SK-N-SH (cell line): ENCODE data around the gene SLC7A6OS. TPM values are rescaled to one million over a fixed set of nuclear protein-coding genes. Genes with fewer than 3 reads are reported as not detected.

ENCODE experiments used
- CTCF ChIA-PET: fragments of 300-600, 350-600 bp; formaldehyde crosslinking; extraction: SDS; loops from one replicate; lab custom pipeline; 2021; lab: Yijun Ruan, JAX
- POLR2A ChIA-PET: fragments of 350-600 bp; sonication (Branson Sonifier 250); formaldehyde crosslinking; extraction: SDS; loops from one replicate; lab custom pipeline; 2020; ENCODE audit warnings: antibody characterized with exemption, inconsistent platforms; lab: Yijun Ruan, JAX
- DNase-seq: peaks from one replicate; pipeline ENCODE4 v3.0.0; 2012
- H2AFZ ChIP-seq: fragments of 200-600 bp; sonication (generic); 2 replicates; pipeline ENCODE4 v1.8.1; 2016; ENCODE audit warnings: antibody characterized with exemption, mild to moderate bottlenecking, low read depth
- H3F3A ChIP-seq: fragments of 200-600 bp; sonication (generic); replicated peaks from 2 replicates; pipeline ENCODE3; 2016; ENCODE audit warnings: antibody characterized with exemption, mild to moderate bottlenecking; ENCODE audit not compliant: insufficient read depth
- H3K27ac ChIP-seq, 2 experiments: fragments of 200-500 bp in 1 of 2; fragments of 200-600 bp in 1 of 2; sonication (Bioruptor generic) in 1 of 2; sonication (generic), shearing (Covaris generic) in 1 of 2; 2 replicates each; pipeline versions ENCODE4 v1.5.1 to v1.6.1; 2014 to 2016; ENCODE audit warnings: low read depth in 2 of 2, inconsistent platforms in 1 of 2, low read length in 1 of 2, mild to moderate bottlenecking in 1 of 2, mixed read lengths in 1 of 2
- H3K27me3 ChIP-seq: fragments of 200-600 bp; sonication (generic), shearing (Covaris generic); 2 replicates; pipeline ENCODE4 v1.6.1; 2016; ENCODE audit warnings: mixed run types; ENCODE audit not compliant: insufficient read depth
- H3K36me3 ChIP-seq, 2 experiments: fragments of 200-500 bp in 1 of 2; fragments of 200-600 bp in 1 of 2; sonication (Bioruptor generic) in 1 of 2; sonication (generic) in 1 of 2; replicated peaks in 1 of 2; 2 replicates each; pipeline versions ENCODE3 to v1.5.1; 2014 to 2016; ENCODE audit warnings: low read length in 1 of 2, mild to moderate bottlenecking in 1 of 2; ENCODE audit not compliant: insufficient read depth in 2 of 2, control insufficient read depth in 1 of 2
- H3K4me1 ChIP-seq, 2 experiments: fragments of 200-500 bp in 1 of 2; fragments of 200-600 bp in 1 of 2; sonication (Bioruptor generic) in 1 of 2; sonication (generic), shearing (Covaris generic) in 1 of 2; 2 replicates each; pipeline versions ENCODE4 v1.5.1 to v1.6.1; 2014 to 2016; ENCODE audit warnings: low read depth in 1 of 2, low read length in 1 of 2, mixed run types in 1 of 2; ENCODE audit not compliant: insufficient read depth in 2 of 2, control insufficient read depth in 1 of 2
- H3K4me2 ChIP-seq: fragments of 200-600 bp; sonication (generic), shearing (Covaris generic); 2 replicates; pipeline ENCODE4 v1.6.1; 2017; ENCODE audit warnings: mixed run types
- H3K4me3 ChIP-seq, 2 experiments: fragments of 200-500 bp in 1 of 2; fragments of 200-600 bp in 1 of 2; sonication (Bioruptor generic) in 1 of 2; sonication (generic), shearing (Covaris generic) in 1 of 2; 2 replicates each; pipeline versions ENCODE4 v1.5.1 to v1.8.1; 2014 to 2016; ENCODE audit warnings: low read depth in 2 of 2, inconsistent platforms in 1 of 2, low read length in 1 of 2, mild to moderate bottlenecking in 1 of 2, mixed read lengths in 1 of 2, moderate library complexity in 1 of 2
- H3K79me2 ChIP-seq: fragments of 200-600 bp; sonication (generic); 2 replicates; pipeline ENCODE4 v1.8.1; 2017; ENCODE audit warnings: mild to moderate bottlenecking; ENCODE audit not compliant: insufficient read depth
- H3K9ac ChIP-seq: fragments of 200-600 bp; sonication (generic); 2 replicates; pipeline ENCODE4 v1.6.1; 2017; ENCODE audit warnings: mixed run types
- H3K9me2 ChIP-seq: fragments of 200-600 bp; sonication (generic); 2 replicates; pipeline ENCODE4 v1.6.1; 2017; ENCODE audit warnings: mixed run types
- H3K9me3 ChIP-seq: fragments of 200-600 bp; sonication (generic); 2 replicates; pipeline ENCODE4 v1.6.1; 2017; ENCODE audit warnings: mixed run types, mild to moderate bottlenecking, moderate library complexity
- H4K20me1 ChIP-seq: fragments of 200-600 bp; sonication (generic); 2 replicates; pipeline ENCODE4 v1.6.1; 2017; ENCODE audit warnings: mild to moderate bottlenecking, mixed run types; ENCODE audit not compliant: insufficient read depth
- CHD2 ChIP-seq: fragments of 150-350 bp; IDR thresholded peaks from 2 replicates; pipeline ENCODE4 v1.6.1; 2018; ENCODE audit warnings: low read length; ENCODE audit not compliant: partially characterized antibody
- EP300 ChIP-seq, 2 experiments: IDR thresholded peaks; 2 replicates each; pipeline versions ENCODE4 v1.4.0 to v1.6.1; 2012; ENCODE audit warnings: borderline replicate concordance in 1 of 2, low read depth in 1 of 2, low read length in 1 of 2
- FOSL2 ChIP-seq: IDR thresholded peaks from 2 replicates; pipeline ENCODE4 v1.4.0; 2012; ENCODE audit warnings: low read depth, mild to moderate bottlenecking, moderate library complexity, borderline replicate concordance
- GATA2 ChIP-seq: sonication (generic); formaldehyde crosslinking; IDR thresholded peaks from 2 replicates; pipeline ENCODE4 v1.5.0; 2020; ENCODE audit warnings: mild to moderate bottlenecking, missing genetic modification reagents
- IRF3 ChIP-seq: fragments of 150-350 bp; IDR thresholded peaks from 2 replicates; pipeline ENCODE4 v1.6.1; 2016; ENCODE audit warnings: mild to moderate bottlenecking, low read depth, low read length
- JUND ChIP-seq: IDR thresholded peaks from 2 replicates; pipeline ENCODE4 v1.4.0; 2012
- MAX ChIP-seq: IDR thresholded peaks from 2 replicates; pipeline ENCODE4 v1.4.0; 2012; ENCODE audit warnings: low read depth
- MEF2A ChIP-seq: IDR thresholded peaks from 2 replicates; pipeline ENCODE4 v1.4.0; 2012; ENCODE audit warnings: low read depth, borderline replicate concordance
- MXI1 ChIP-seq: IDR thresholded peaks from 2 replicates; pipeline ENCODE4 v1.6.1; 2012; ENCODE audit warnings: mild to moderate bottlenecking, low read depth, low read length, improper control_type of control experiment
- NFIC ChIP-seq: IDR thresholded peaks from 2 replicates; pipeline ENCODE4 v1.4.0; 2012; ENCODE audit warnings: borderline replicate concordance
- POLR2AphosphoS5 ChIP-seq: IDR thresholded peaks from 2 replicates; pipeline ENCODE4 v1.6.1; 2012; ENCODE audit warnings: low read depth, low read length
- RAD21 ChIP-seq: IDR thresholded peaks from 2 replicates; pipeline ENCODE4 v1.6.1; 2012; ENCODE audit warnings: mild to moderate bottlenecking, low read length
- RFX5 ChIP-seq: IDR thresholded peaks from 2 replicates; pipeline ENCODE4 v1.6.1; 2012; ENCODE audit warnings: mild to moderate bottlenecking, improper control_type of control experiment, low read length
- RXRA ChIP-seq: IDR thresholded peaks from 2 replicates; pipeline ENCODE4 v1.4.0; 2012; ENCODE audit warnings: low read depth, mild to moderate bottlenecking, borderline replicate concordance
- SMC3 ChIP-seq: IDR thresholded peaks from 2 replicates; pipeline ENCODE4 v1.6.1; 2012; ENCODE audit warnings: low read depth, low read length, improper control_type of control experiment
- YY1 ChIP-seq: IDR thresholded peaks from 2 replicates; pipeline ENCODE4 v1.4.0; 2012; ENCODE audit warnings: low read depth, mild to moderate bottlenecking
- WGBS: methylation state at CpG from one replicate; pipeline ENCODE4 v1.1.6; 2017; ENCODE audit warnings: low lambda C conversion rate; 5-methylcytosine and 5-hydroxymethylcytosine counted together
- polyA plus RNA-seq, 3 experiments: library from polyadenylated mRNA; depleted of rRNA; stranded (reverse); fragments of >200 nt; gene quantifications; 2 replicates each; pipeline ENCODE4 v1.2.3, GENCODE V29; 2012
- TF ChIP-seq, protein P1 (sequence below): IDR thresholded peaks from 2 replicates; pipeline ENCODE4 v1.6.1; 2012; ENCODE audit warnings: mild to moderate bottlenecking, low read depth, low read length, moderate library complexity

SLC7A6OS gene
- polyA plus RNA-seq, 1 of the 3 experiments (the other 2 are of a cell fraction) = 6.6 TPM

DNA sequence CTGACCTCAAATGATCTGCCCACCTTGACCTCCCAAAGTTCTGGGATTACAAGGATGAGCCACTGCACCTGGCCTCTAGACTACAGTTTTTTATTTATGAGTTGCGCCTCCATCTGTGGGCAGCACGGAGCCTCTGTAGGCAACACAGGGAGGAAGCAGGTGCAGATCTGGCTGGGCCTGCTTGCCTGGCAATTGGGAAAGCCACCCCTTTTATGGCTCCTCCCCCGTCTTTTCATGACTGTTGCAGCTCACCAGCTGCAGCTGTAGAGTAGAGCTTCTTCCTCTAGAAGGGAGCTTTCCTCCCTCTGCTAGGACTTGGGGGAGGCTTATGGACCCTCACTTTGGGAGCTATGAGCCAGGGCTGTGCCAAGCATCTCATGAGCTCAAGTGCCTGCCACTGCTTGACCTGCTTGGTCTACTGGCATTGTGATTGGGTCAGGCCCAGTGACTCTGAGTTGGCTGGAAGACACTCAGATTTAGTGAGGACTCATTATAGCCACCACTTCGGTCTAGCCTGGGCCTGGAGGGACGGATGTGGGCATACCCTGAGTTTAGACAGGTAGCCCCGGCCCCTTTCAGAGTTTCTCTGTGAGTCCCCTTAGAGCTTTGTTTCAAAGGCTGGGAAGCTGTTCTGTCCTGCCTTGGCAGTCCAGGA is 53.4 kb downstream of the SLC7A6OS start:
- no peak for TF ChIP-seq CHD2
- Histone ChIP-seq H4K20me1 (no peaks in the 10 kb centered on the region), H3F3A (peaks cover 17% of the 10 kb centered on the region), H3K4me1 (peaks cover 0 to 6% of the 10 kb centered on the region in 2 experiments; a peak in 2 of 4 replicates), H3K27me3 (no peaks in the 10 kb centered on the region), H3K9me3 (no peaks in the 10 kb centered on the region), H3K27ac (peak overlapping the region in 1 of 2 experiments; percentile 55; a peak in 3 of 4 replicates), H3K36me3 (peaks cover 8 to 19% of the 10 kb centered on the region in 2 experiments), H2AFZ (no peak overlapping the region), H3K9me2 (no peaks in the 10 kb centered on the region), H3K9ac (peak overlapping the region; percentile 33), H3K4me2 (peak overlapping the region; percentile 12; the same call in 1 of the 2 replicates), H3K79me2 (no peaks in the 10 kb centered on the region), H3K4me3 (no peak overlapping the region)
- WGBS = 95% methylated on average over 3 of the region's 6 CpGs
- CTCF ChIA-PET = interaction anchor here (13.8 kb wide), 1 partner anchor 73 kb away, joined by 355 read pairs; no protein-coding TSS in a partner anchor
- POLR2A ChIA-PET = no interaction called here
- DNase-seq = no peak

DNA sequence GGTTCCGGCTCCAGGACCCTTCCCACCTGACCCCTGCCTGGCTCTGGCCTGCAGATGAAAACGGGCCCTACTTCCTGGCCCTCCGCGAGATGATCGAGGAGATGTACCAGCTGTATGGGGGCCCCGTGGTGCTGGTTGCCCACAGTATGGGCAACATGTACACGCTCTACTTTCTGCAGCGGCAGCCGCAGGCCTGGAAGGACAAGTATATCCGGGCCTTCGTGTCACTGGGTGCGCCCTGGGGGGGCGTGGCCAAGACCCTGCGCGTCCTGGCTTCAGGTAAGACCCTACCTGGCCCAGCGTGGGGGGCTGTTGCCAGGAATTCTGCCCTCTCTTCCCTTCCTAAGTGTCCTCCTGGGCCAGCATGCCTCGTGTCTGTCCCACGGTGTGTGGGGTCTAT is 55.0 kb downstream of the SLC7A6OS start:
- no peak for DNase-seq
- Histone ChIP-seq H3K9me3 (no peaks in the 10 kb centered on the region), H3K4me3 (no peak overlapping the region), H3K9ac (no peak overlapping the region)
- TF ChIP-seq NFIC = no peak
- TF ChIP-seq, all 33 proteins: peak for 0
- Histone ChIP-seq H3K4me2 (no peak overlapping the region), H2AFZ (no peak overlapping the region), H3K4me1 (peaks cover 0 to 6% of the 10 kb centered on the region in 2 experiments; a peak in 2 of 4 replicates), H3K27ac (no peak overlapping the region), H3K79me2 (no peaks in the 10 kb centered on the region), H3K27me3 (no peaks in the 10 kb centered on the region), H3K9me2 (no peaks in the 10 kb centered on the region), H4K20me1 (no peaks in the 10 kb centered on the region), H3K36me3 (peaks cover 13 to 19% of the 10 kb centered on the region in 2 experiments), H3F3A (peaks cover 17% of the 10 kb centered on the region)
- POLR2A ChIA-PET = no interaction called here
- WGBS = 90% methylated on average over 13 of the region's 18 CpGs
- CTCF ChIA-PET = interaction anchor here (9.0 kb wide), 1 partner anchor 7 kb away, joined by 92 read pairs; the partner anchor contains the start of gene SLC7A6

- H2AFZ ChIP-seq = no peak overlapping the region
- 91% methylated on average over 4 of the region's 4 CpGs for WGBS
- H4K20me1 ChIP-seq = no peaks in the 10 kb centered on the region
- no peak overlapping the region for H3K4me3 ChIP-seq
- no peaks in the 10 kb centered on the region for H3K27me3 ChIP-seq
- H3K4me2 ChIP-seq = no peak overlapping the region
- H3F3A ChIP-seq = peaks cover 17% of the 10 kb centered on the region
- no peaks in the 10 kb centered on the region; the same call in 1 of the 2 replicates for H3K79me2 ChIP-seq
- no peak for DNase-seq
- CTCF ChIA-PET = interaction anchor here (1.0 to 9.0 kb wide), 3 partner anchors 9 to 251 kb away, joined by 4 to 92 read pairs (median 8); partner anchors contain the start of gene SLC7A6
- no peaks in the 10 kb centered on the region for H3K9me3 ChIP-seq
- no peak overlapping the region for H3K27ac ChIP-seq
- peaks cover 8 to 13% of the 10 kb centered on the region in 2 experiments for H3K36me3 ChIP-seq
- peaks cover 0 to 6% of the 10 kb centered on the region in 2 experiments; a peak in 2 of 4 replicates for H3K4me1 ChIP-seq
- no peak overlapping the region for H3K9ac ChIP-seq
- POLR2A ChIA-PET = no interaction called here
- no peaks in the 10 kb centered on the region for H3K9me2 ChIP-seq
- no peak for TF ChIP-seq POLR2AphosphoS5
- no peak for TF ChIP-seq FOSL2
- TF ChIP-seq RXRA = no peak
- TF ChIP-seq MAX = no peak
- TF ChIP-seq GATA2 (CRISPR knock-in tag) = no peak
- TF ChIP-seq IRF3 = no peak
- no peak for TF ChIP-seq YY1
- TF ChIP-seq MXI1 = no peak
- TF ChIP-seq RFX5 = no peak
- no peak for TF ChIP-seq SMC3
- TF ChIP-seq RAD21 = no peak
- TF ChIP-seq JUND = no peak
- TF ChIP-seq EP300 (IDR thresholded peaks at IDR 0.05; ENCODE audit: borderline replicate concordance in 1 of 2, low read depth in 1 of 2, low read length in 1 of 2) = no peak
- TF ChIP-seq, protein P1, sequence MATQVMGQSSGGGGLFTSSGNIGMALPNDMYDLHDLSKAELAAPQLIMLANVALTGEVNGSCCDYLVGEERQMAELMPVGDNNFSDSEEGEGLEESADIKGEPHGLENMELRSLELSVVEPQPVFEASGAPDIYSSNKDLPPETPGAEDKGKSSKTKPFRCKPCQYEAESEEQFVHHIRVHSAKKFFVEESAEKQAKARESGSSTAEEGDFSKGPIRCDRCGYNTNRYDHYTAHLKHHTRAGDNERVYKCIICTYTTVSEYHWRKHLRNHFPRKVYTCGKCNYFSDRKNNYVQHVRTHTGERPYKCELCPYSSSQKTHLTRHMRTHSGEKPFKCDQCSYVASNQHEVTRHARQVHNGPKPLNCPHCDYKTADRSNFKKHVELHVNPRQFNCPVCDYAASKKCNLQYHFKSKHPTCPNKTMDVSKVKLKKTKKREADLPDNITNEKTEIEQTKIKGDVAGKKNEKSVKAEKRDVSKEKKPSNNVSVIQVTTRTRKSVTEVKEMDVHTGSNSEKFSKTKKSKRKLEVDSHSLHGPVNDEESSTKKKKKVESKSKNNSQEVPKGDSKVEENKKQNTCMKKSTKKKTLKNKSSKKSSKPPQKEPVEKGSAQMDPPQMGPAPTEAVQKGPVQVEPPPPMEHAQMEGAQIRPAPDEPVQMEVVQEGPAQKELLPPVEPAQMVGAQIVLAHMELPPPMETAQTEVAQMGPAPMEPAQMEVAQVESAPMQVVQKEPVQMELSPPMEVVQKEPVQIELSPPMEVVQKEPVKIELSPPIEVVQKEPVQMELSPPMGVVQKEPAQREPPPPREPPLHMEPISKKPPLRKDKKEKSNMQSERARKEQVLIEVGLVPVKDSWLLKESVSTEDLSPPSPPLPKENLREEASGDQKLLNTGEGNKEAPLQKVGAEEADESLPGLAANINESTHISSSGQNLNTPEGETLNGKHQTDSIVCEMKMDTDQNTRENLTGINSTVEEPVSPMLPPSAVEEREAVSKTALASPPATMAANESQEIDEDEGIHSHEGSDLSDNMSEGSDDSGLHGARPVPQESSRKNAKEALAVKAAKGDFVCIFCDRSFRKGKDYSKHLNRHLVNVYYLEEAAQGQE = no peak
- TF ChIP-seq MEF2A = no peak
These were observed 57.0 kb downstream of the SLC7A6OS start for GRCh38 chr16:68253721-68254120.
